Stomach (tissue), 9 donors: ENCODE measurements around the gene UCN2. TPM values are rescaled to one million over a fixed set of nuclear protein-coding genes. Genes with fewer than 3 reads are reported as not detected.

Experiments
- DNase-seq, 2 donors: peaks; one replicate each; pipeline versions ENCODE4 v3.0.0 to v3.0.0-alpha.2; 2013 to 2019
- H3K27ac ChIP-seq, 5 donors: fragments of 200-600 bp in 4 of 5; sonication (generic) in 4 of 5; one replicate each; pipeline ENCODE4 v1.5.1; 2013 to 2019; ENCODE audit warnings: mild to moderate bottlenecking in 1 of 5, moderate library complexity in 1 of 5
- H3K27me3 ChIP-seq, 3 donors: fragments of 200-600 bp; sonication (generic); one replicate each; pipeline ENCODE4 v1.5.1; 2017 to 2019; ENCODE audit warnings: mixed run types in 1 of 3
- H3K36me3 ChIP-seq, 4 donors: fragments of 200-600 bp; sonication (generic); 1 replicate in 3 of 4; 2 replicates in 1 of 4; pipeline ENCODE4 v1.5.1; 2016 to 2019
- H3K4me1 ChIP-seq, 4 donors: fragments of 200-600 bp; sonication (generic); one replicate each; pipeline ENCODE4 v1.5.1; 2016 to 2019
- H3K4me3 ChIP-seq, 4 donors: fragments of 200-600 bp; sonication (generic) in 3 of 4; one replicate each; pipeline ENCODE4 v1.5.1; 2016 to 2019; ENCODE audit warnings: mild to moderate bottlenecking in 1 of 4
- H3K9me3 ChIP-seq, 4 donors: fragments of 200-600 bp; sonication (generic); one replicate each; pipeline ENCODE4 v1.5.1; 2016 to 2019
- CTCF ChIP-seq, 7 experiments: fragments of 450-650 bp in 4 of 7; fragments of 200-600 bp in 3 of 7; sonication (generic) in 3 of 7; IDR thresholded peaks; one replicate each; pipeline ENCODE4 v1.5.1; 2016 to 2019; ENCODE audit warnings: antibody characterized with exemption in 7 of 7, control low read depth in 2 of 7, mild to moderate bottlenecking in 1 of 7
- EP300 ChIP-seq: sonication (generic); formaldehyde crosslinking; IDR thresholded peaks from one replicate; pipeline ENCODE4 v1.6.1; 2017; ENCODE audit warnings: antibody characterized with exemption
- POLR2A ChIP-seq, 4 donors: fragments of 450-650 bp; IDR thresholded peaks; one replicate each; pipeline ENCODE4 v1.6.1; 2016; ENCODE audit warnings: antibody characterized with exemption in 4 of 4, control low read depth in 2 of 4, mild to moderate bottlenecking in 1 of 4, moderate library complexity in 1 of 4
- POLR2AphosphoS5 ChIP-seq, 3 donors: sonication (generic); formaldehyde crosslinking; IDR thresholded peaks; one replicate each; pipeline ENCODE4 v1.6.1; 2016; ENCODE audit warnings: antibody characterized with exemption in 3 of 3
- WGBS, 5 donors: extraction: QIAGEN DNeasy Blood & Tissue Kit in 3 of 5; methylation state at CpG; one replicate each; pipeline versions ENCODE4 v1.1.5 to v1.1.7; 2013 to 2018; 5-methylcytosine and 5-hydroxymethylcytosine counted together
- intact Hi-C: fragments of 100-400 bp; cut with DNase I; formaldehyde crosslinking; loops from one replicate; pipeline ENCODE4 v1.15.1; 2023; ENCODE audit warnings: low total_unique reads
- polyA plus RNA-seq, 3 donors: library from polyadenylated mRNA; stranded (reverse); fragments of 200-250 nt; gene quantifications; one replicate each; pipeline ENCODE4 v1.2.3, GENCODE V29; 2013
- total RNA-seq, 5 donors: library from RNA; depleted of rRNA; stranded (reverse); fragments of >200 nt; gene quantifications; one replicate each; pipeline versions ENCODE4 v1.1.0 to v1.2.3, GENCODE V29; 2014 to 2016
- donor health status: healthy with polysubstance abuse.
- donor health status: Bipolar disorder and iron deficiency.
- donor health status: healthy.

The UCN2 gene
- total and polyA plus RNA-seq, 8 donors: 0.31 to 3.3 (median 0.48) TPM; not detected in 4

- no peak for TF ChIP-seq POLR2A (IDR thresholded peaks at IDR 0.05)
- no peak for TF ChIP-seq CTCF (IDR thresholded peaks at IDR 0.05)
- TF ChIP-seq POLR2AphosphoS5 (IDR thresholded peaks at IDR 0.05): no peak
- TF ChIP-seq EP300: no peak
- no peaks in the 10 kb centered on the region for H3K4me1 ChIP-seq
- intact Hi-C loops: no loop called here
- no peaks in the 10 kb centered on the region for H3K9me3 ChIP-seq
- no peak for DNase-seq
- no peak overlapping the region for H3K4me3 ChIP-seq
- 67 to 80% (median 74%) methylated on average over 5 to 11 of the region's 11 CpGs for WGBS, 5 donors
- H3K27me3 ChIP-seq: peaks cover 0 to 24% (median 0%) of the 10 kb centered on the region in 3 donors
- H3K36me3 ChIP-seq: peaks cover 0 to 11% (median 6%) of the 10 kb centered on the region in 4 donors
- no peak overlapping the region for H3K27ac ChIP-seq
These were observed 24.1 kb upstream of the UCN2 start for GRCh38 chr3:48587686-48588085.

GRCh38 chr3:48585411-48585810, 21.8 kb upstream of the UCN2 start:
- TF ChIP-seq POLR2AphosphoS5 (IDR thresholded peaks at IDR 0.05) (no peak), EP300 (no peak), POLR2A (IDR thresholded peaks at IDR 0.05) (no peak), CTCF (IDR thresholded peaks at IDR 0.05) (no peak)
- intact Hi-C loops: no loop called here
- Histone ChIP-seq H3K27ac (no peak overlapping the region), H3K9me3 (no peaks in the 10 kb centered on the region), H3K36me3 (peaks cover 0 to 11% (median 4%) of the 10 kb centered on the region in 4 donors), H3K4me1 (no peaks in the 10 kb centered on the region), H3K4me3 (no peak overlapping the region), H3K27me3 (peaks cover 0 to 16% (median 0%) of the 10 kb centered on the region in 3 donors)
- WGBS, 5 donors: 77 to 86% (median 84%) methylated on average over 7 to 8 of the region's 8 CpGs
- no peak for DNase-seq

GRCh38 chr3:48584836-48585235, 21.3 kb upstream of the UCN2 start:
- no peaks in the 10 kb centered on the region for H3K9me3 ChIP-seq
- WGBS, 5 donors: 80 to 95% (median 84%) methylated on average over 1 to 9 of the region's 9 CpGs

GRCh38 chr3:48581621-48582481, 18.3 kb upstream of the UCN2 start:
- no peaks in the 10 kb centered on the region for H3K9me3 ChIP-seq
- 85 to 90% (median 87%) methylated on average over 10 to 14 of the region's 14 CpGs for WGBS, 5 donors
- no peak for TF ChIP-seq CTCF (IDR thresholded peaks at IDR 0.05)
- no peaks in the 10 kb centered on the region for H3K27me3 ChIP-seq
- intact Hi-C loops: no loop called here
- H3K36me3 ChIP-seq: peaks cover 0 to 11% (median 6%) of the 10 kb centered on the region in 4 donors
- no peaks in the 10 kb centered on the region for H3K4me1 ChIP-seq
- no peak overlapping the region for H3K27ac ChIP-seq
- no peak overlapping the region for H3K4me3 ChIP-seq
- no peak for DNase-seq

More at GRCh38 chr3:48584836-48585235, 21.3 kb upstream of the UCN2 start:
- H3K27ac ChIP-seq: no peak overlapping the region
- peaks cover 0 to 16% (median 0%) of the 10 kb centered on the region in 3 donors for H3K27me3 ChIP-seq
- intact Hi-C loops: no loop called here
- no peak for DNase-seq
- H3K4me1 ChIP-seq: no peaks in the 10 kb centered on the region
- H3K36me3 ChIP-seq: peaks cover 0 to 11% (median 4%) of the 10 kb centered on the region in 4 donors
- TF ChIP-seq CTCF (IDR thresholded peaks at IDR 0.05) (no peak), POLR2AphosphoS5 (IDR thresholded peaks at IDR 0.05) (no peak), EP300 (no peak), POLR2A (IDR thresholded peaks at IDR 0.05) (no peak)
- no peak overlapping the region for H3K4me3 ChIP-seq
